GM18861 (cell line): ENCODE measurements around the gene OTOG.
"Not testable (repeated sequence)": the region's sequence is repeated elsewhere in the genome, so short reads cannot be mapped to it uniquely, and the experiment has no call there.

Experiments used
- ATAC-seq: cut with Tn5 transposase; IDR thresholded peaks from one replicate; pipeline ENCODE4 v1.9.1; 2021; ENCODE audit not compliant: unreplicated experiment

The OTOG gene

DNA sequence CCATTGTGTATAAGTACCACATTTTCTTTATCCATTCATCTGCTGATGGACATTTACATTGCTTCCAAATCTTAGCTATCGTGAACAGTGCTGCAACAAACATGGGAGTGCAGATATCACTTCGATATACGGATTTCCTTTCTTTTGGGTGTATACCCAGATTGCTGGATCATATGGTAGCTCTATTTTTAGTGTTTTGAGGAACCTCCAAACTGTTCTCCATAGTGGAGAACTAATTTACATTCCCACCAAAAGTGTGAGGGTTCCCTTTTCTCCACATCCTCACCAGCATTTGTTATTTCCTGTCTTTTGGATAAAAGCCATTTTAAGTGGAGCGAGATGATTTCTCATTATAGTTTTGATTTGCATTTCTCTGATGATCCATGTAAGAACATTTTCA is 75.7 kb downstream of the OTOG start:
- ATAC-seq = not testable (repeated sequence)

DNA sequence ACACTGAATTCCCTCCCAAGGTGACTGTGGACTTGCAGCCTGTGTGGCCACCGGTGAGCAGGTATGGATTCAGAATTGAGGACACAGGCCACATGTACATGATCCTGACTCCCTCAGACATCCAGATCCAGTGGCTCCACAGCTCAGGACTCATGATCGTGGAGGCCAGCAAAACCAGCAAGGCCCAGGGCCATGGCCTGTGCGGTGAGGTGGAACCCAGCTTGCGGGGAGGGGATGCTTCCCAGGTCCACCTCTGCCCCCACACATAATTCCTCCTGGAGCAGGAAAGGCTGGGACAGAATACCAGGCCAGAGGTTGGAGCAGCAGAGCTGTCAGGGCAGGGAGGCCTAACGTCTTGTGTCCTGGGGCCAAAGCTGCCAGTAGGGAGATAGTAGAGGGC is 82.1 kb downstream of the OTOG start:
- ATAC-seq = no peak

DNA sequence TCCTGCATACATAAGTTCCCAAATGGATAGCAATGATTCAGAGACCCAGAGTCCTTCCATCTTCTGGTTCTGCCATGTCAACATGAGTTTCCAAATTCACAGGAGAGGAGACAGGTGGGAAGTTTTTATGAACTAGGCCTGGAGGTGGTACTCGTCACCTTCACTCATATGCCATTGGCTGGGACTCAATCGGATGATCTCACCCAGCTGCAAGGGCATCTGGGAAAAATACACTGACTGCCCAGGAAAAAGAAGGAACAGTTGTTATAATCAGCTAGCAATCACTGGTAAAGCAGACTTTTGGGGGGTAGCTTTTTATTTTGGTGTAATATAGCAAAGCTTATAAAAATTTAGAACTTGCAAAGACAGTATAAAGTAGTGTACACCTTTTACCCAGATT is 83.9 kb downstream of the OTOG start:
- no peak for ATAC-seq

DNA sequence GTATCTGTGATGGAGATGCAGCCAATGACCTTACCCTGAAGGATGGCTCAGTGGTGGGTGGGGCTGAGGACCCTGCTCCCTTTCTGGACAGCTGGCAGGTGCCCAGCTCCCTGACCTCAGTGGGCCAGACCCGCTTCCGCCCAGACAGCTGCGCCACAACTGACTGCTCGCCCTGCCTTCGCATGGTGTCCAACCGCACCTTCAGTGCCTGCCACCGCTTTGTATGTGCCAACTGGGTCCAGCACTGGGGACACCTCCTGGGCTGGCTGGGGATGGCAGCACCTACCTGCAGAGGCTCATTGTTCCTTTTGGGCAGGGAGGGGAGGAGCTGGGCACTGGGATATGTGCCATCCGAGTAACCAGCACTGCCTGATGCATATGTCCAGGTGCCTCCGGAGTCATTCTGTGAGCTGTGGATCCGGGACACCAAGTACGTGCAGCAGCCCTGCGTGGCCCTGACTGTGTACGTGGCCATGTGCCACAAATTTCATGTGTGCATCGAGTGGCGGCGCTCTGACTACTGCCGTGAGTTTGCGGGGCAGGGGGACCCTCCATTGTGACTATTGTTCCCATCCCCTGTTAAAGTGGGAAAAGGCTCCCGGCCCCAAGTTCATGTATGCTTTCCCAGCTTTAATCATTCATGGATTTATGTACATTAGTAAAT is 84.8 kb downstream of the OTOG start:
- ATAC-seq = no peak

DNA sequence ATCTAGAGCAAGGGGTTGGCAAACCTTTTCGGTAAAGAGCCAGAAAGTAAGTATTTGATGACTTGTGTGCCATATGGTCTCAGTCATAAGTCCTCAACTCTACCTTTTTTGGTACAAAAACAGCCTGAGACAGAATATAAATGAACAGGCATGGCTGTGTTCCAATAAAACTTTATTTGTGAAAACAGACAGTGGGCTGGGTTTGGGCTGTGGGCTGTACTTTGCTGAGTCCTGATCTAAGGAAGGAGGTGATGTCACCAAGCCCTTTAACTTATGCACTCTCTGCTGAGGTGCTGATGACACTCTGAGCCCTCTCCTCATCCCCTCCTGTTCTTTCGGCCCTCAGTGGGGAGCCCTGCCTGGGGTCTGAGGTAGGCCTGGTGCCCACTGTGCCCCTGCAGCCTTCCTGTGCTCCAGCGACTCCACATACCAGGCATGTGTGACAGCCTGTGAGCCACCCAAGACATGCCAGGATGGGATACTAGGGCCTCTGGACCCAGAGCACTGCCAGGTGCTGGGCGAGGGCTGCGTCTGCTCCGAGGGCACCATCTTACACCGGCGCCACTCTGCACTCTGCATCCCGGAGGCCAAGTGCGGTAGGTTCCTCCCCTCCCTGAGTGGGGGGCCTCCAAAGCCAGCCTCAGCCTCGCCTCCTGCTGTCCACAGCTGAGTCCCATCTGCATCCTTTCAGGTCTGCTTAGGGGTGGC is 86.4 kb downstream of the OTOG start:
- ATAC-seq = no peak

DNA sequence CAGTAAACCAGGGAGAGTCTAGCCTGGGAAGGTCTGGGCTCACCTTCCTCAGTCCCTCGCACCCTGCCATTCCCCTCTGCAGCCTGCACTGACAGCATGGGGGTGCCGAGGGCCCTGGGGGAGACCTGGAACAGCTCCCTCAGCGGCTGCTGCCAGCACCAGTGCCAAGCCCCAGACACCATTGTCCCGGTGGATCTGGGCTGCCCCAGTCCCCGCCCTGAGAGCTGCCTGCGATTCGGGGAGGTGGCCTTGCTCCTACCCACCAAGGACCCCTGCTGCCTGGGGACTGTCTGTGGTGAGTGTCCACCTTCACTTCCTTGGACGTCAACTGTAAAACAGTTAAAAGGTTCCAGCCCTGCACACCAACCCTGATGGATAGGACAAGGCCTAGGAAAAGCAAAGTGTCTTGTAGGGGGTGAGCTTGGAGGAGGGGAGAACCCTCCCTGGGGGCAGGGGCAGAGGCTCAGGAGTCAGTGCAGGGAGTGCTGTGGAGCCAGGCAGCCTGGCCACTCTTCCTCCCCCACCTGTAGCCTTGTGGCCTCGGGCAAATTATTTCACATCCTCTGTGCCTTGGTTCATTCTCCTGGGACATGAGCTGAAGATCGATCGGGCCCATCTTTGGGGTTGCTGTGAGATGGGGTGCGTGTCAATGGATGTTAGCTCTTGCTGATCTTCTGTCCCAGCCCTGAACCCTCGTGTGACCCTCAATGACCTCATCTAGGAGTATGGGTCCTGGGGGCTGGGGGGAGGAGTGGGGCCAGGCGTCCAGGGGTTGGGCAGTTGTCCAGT is 87.1 kb downstream of the OTOG start:
- no peak for ATAC-seq

DNA sequence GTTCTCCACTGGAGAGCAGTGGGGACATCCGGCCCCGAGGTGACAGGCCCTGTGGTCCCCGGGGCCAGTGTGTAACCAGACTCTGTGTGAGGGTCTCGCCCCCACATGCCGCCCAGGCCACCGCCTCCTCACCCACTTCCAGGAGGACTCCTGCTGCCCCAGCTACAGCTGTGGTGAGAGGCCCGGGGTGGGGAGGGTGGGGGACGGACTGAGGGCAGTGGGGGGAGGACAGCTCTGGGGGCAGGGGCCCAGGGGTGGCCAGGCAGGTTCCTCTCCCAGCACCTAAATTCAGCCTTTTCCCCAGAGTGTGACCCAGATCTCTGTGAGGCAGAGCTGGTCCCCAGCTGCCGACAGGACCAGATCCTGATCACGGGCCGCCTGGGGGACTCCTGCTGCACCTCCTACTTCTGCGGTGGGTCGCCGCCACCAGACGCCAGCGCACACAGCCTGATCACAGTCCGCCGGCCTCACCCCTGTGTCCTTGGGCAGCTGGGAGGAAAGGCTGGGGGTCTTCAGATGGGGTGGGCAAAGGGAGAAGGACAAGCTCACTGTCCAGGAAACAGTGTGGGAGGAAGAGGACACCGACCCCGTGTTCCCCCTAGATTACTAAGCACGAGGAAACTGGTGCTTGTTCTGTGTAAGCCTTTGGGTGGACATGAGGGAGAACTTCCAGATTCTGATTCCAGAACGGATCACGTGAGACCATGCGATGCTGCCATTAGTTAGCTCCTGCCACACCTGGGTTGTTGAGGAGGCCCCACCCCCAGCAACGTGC is 87.9 kb downstream of the OTOG start:
- ATAC-seq = no peak

DNA sequence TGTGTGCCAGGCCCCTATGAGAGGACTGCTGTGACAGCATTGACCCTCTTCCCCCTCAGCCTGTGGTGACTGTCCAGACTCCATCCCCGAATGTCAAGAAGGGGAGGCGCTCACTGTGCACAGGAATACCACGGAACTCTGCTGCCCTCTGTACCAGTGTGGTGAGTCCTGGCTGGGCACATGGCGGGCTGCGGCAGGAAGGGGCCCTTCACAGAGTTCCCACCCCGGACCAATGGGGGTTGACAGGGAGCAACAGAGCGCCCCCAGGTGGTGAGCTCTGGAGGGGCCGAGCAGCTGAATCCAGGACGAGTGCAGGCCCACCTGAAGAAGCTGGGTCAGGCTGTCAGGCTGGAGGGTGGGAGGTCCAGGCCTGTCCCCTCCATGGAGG is 88.5 kb downstream of the OTOG start:
- no peak for ATAC-seq

DNA sequence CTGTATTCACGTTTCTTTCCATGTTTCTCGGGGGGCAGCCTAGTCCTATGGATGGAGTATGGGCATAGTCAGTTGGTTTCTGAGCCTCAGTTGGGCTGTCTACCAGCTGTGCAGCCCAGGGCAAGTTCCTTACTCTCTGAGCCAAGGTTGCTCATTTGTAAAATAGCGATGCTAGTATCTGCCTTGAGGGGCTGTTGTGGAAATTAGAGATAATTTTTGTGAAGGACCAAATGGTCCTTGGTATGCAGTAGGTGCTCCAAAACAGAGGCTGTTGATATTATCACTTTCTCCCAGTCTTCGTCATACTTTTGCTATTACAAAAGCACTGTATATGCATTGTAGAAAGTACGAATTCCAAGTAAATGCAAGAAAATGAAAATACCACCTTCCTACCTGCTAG is 89.7 kb downstream of the OTOG start:
- ATAC-seq = no peak

DNA sequence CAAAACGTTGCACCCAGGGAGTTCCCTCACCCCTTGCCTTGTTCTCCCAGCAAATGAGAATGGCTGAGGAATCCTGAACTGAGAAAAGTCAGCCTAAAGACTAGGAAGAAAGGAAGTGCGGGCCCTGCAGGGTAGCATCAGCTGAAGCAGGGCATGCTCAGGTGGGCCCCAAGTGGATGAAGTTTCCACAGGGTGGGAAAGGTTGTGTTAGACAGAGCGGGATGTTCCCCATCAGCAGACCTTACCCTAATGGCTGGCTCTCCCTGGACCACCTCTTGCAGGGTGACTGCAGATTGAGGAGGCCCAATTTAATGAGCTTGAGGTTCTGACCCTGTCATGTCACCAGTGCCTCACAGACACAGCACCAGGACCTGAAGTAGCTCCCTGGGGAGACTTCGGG is 90.8 kb downstream of the OTOG start:
- no peak for ATAC-seq

DNA sequence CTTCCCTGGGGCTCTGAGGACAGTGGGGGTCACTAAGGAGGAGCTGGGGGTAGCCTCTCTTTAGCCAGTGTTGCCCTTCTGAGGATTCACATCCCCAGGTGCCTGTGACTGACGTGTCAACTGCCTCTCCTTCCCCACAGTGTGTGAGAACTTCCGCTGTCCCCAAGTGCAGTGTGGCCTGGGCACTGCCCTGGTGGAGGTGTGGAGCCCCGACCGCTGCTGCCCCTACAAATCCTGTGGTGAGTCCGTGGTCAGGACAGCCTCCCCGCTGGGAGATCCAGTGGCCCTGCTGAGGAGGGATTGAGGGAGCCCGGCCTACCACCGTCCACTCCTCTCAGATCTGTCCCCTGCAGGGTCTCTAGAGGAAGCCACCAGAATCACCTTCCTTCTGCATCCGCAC is 91.3 kb downstream of the OTOG start:
- ATAC-seq = no peak

DNA sequence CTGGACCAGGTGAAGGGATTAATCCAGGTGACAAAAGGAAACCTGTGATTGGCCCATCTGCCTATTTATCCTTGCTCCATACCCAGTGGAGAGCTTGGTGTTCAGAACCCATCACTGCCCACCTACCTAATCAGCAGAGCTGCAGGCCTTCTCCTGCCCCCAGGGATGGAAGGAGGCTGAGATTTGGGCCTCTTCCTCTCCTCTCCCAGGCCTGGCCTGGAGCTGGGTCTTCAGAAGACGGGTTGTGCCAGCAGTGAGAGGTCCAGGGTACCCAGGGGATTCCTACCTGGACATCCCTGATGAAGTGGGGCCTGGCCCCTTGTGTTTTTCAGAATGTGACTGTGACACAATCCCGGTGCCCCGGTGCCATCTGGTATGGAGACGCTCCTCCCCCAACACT is 92.0 kb downstream of the OTOG start:
- no peak for ATAC-seq

DNA sequence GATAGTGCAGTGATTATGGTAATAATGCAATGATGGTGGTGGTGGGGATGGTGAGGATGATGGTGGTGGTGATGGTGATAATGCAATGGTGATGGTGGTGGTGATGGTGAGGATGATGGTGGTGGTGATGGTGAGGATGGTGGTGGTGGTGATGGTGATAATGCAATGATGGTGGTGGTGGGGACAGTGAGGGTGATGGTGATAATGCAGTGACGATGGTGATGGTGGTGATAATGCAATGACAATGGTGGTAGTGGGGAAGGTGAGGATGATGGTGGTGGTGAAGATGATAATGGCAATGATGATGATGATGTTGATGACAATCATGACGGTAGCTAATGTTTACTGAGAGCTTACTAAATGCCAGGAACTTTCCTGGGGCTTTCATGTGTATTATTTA is 92.7 kb downstream of the OTOG start:
- ATAC-seq = no peak

DNA sequence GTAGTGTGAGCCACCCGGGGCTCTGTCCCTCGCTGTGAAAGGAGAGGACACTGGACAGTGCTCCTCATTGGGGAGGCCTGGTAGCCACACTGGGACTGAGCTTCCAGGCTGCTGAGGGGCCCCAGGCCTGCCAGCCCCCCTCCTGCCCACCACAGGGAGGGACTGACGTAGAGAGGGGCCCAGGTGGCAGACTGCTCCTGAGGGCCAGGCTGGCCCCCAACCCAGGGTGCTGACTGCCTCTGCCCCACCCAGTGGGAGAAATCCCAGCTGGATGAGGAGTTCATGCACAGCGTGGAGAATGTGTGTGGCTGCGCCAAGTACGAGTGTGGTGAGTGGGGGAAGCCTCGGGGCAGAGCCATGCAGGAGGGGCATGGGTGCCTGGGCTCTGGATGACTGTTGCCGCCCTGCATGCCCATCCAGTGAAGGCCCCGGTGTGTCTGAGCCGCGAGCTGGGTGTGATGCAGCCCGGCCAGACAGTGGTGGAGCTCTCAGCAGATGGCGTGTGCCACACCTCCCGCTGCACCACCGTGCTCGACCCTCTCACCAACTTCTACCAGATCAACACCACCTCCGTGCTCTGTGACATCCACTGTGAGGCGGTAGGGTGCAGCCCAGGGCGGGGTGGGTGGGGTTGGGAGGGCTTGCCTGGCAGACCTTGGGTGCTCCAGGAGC is 93.6 kb downstream of the OTOG start:
- no peak for ATAC-seq

DNA sequence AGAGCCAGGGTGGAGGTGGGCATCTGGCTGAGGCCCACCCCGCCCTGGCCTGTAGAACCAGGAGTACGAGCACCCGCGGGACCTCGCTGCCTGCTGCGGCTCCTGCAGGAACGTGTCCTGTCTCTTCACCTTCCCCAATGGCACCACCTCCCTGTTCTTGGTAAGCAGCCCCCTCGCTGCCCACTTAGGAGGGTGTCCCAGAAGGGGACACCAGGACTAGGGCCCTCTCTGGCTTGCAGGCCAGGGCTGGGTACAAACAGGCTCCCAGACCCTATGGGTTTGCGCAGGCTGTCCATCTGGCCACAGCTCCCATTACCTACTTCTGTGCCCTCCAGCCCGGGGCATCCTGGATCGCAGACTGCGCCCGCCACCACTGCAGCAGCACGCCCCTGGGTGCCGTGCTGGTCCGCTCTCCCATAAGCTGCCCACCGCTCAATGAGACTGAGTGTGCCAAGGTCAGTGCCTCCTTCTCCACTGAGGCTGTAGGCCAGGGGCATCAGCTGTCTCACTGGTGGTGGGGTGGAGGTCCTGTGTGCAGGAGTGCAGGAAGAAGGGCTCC is 94.8 kb downstream of the OTOG start:
- ATAC-seq = no peak

DNA sequence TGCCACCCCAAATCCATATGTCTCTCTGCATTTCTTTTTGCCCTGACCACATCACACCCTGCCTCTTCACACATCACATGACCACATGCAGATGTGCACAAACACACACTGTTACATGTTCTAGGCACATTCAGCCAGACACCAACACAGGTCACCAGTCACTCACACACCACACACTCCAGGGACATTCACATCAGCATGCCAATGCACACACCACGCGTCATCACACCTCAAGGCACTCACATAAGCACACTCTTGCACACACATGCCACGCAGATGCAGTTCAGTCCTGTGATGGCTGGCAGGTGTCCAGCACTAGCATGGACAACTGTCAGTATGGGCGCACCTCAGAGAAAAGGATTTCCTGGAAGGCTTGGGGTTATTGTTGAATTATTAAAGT is 95.3 kb downstream of the OTOG start:
- ATAC-seq = no peak

DNA sequence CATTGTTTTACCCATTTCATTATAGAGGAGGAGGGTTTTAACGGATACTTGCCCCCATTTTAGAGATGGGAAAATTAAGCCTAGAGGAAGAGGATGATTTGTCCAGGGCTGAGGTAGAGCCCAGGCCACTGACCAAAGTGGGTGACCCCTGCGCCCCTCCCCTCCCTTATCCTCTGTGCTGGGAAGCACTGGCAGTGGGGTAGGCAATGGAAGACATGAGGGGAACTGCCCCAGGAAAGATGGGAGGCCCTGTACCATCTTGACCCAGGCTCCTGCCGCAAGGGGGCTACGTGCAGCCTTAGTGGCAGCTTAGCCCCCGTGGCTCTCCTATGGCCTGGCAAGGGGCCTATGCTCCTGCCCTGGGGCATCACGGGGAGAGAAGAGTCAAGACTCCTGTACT is 95.9 kb downstream of the OTOG start:
- no peak for ATAC-seq

DNA sequence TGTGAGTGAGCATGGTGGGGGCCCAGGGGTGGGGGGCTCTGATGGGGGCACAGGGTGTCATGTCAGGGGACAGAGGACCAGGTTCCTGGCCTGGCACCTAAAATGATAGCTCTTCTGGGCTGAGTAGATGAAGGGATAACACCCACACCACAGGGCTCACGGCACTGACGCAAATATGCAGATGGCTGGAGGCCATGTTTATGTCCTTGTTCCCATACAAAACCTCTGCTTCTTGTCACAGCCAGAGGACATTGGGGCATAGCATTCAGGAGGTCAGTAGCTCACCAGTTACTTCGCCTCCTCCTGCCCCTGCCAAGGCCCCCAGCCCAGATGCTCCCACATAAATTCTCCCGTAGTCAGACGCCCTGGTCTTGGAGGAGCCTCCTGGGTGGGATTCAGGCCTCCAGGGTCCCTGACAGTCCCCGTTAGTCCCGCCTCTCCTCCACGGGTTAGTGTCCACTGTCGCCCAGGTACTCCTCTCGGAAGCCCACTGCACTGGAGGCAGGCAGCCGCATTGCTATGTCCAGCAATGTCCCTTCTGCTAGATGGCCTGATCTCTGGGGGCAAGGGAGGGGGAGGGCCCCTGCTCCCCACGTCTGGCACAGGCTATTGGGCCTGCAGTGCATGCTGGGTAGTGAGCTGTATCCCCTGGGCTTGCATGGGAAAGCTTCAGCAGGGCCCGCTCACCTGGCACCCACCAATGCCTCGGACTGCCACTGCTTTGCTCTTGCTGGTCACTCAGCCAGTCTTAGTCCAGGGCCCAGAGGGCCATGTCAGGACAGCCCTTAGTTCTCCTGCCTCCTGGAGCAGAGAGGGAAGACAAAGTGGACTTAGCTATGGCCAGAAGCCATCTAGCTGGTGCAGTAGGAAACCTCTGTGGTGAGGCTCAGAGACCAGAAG is 96.7 kb downstream of the OTOG start:
- no peak for ATAC-seq

DNA sequence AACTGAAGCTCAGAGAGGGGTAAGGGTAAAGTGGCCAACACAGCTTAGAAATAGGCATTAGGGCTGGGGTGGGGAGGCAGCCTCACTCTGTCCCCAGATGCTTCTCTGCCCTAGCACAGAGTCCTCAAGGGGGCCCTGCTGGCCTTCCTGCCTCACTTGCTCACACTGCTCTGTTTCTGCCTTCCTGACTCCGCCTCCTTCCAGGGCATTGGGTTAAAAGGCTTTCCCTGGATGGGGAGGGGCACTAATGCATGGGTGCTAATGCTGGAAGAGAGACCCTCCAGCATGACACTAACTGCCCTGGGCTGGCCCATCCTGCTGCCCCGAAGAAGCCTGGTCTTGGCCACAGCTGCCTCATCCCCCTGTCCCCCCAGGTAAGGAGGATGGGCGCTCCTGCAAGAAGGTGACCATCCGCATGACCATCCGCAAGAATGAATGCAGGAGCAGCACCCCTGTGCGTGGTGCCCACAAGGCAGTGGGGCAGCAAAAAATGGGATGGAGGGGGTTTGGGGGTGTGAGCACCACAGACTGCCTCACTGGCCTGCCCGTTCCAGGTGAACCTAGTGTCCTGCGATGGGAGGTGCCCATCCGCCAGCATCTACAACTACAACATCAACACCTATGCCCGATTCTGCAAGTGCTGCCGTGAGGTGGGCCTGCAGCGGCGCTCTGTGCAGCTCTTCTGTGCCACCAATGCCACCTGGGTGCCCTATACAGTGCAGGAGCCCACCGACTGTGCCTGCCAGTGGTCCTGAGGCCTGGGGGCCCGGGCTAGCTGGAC is 98.3 kb downstream of the OTOG start:
- no peak for ATAC-seq
